ENCODE measurements around the gene HECA.
"Not testable (repeated sequence)": the region's sequence is repeated elsewhere in the genome, so short reads cannot be mapped to it uniquely, and the experiment has no call there.

HECA gene

GRCh38 chr6:139186692-139187091 is 51.8 kb downstream of the HECA start:
- no peak overlapping the region for H3K4me3 ChIP-seq (ENCODE audit: low read length)
- H3K9me3 ChIP-seq (replicated peaks; ENCODE audit: low read length), result no peaks in the 10 kb centered on the region
- no peaks in the 10 kb centered on the region for H3K27me3 ChIP-seq (ENCODE audit: control insufficient read depth, insufficient read depth, low read length)
- no peaks in the 10 kb centered on the region for H3K4me1 ChIP-seq (ENCODE audit: control insufficient read depth, insufficient read depth, low read length)
- H3K4me2 ChIP-seq (ENCODE audit: low read length), result no peak overlapping the region
- H3K9ac ChIP-seq (ENCODE audit: low read depth, low read length), result no peak overlapping the region
- H3K36me3 ChIP-seq (ENCODE audit: insufficient read depth, low read length), result no peaks in the 10 kb centered on the region

GRCh38 chr6:139187489-139187888 is 52.6 kb downstream of the HECA start:
- Histone ChIP-seq H3K4me1 (ENCODE audit: control insufficient read depth, insufficient read depth, low read length) (no peaks in the 10 kb centered on the region), H3K27me3 (ENCODE audit: control insufficient read depth, insufficient read depth, low read length) (no peaks in the 10 kb centered on the region), H3K9me3 (replicated peaks; ENCODE audit: low read length) (no peaks in the 10 kb centered on the region), H3K4me3 (ENCODE audit: low read length) (no peak overlapping the region), H3K36me3 (ENCODE audit: insufficient read depth, low read length) (no peaks in the 10 kb centered on the region), H3K9ac (ENCODE audit: low read depth, low read length) (no peak overlapping the region), H3K4me2 (ENCODE audit: low read length) (no peak overlapping the region)

GRCh38 chr6:139189665-139190064 is 54.8 kb downstream of the HECA start:
- Histone ChIP-seq H3K9me3 (replicated peaks; ENCODE audit: low read length) (no peaks in the 10 kb centered on the region), H3K4me2 (ENCODE audit: low read length) (no peak overlapping the region)

GRCh38 chr6:139194740-139195139 is 59.9 kb downstream of the HECA start:
- no peak overlapping the region for H3K4me3 ChIP-seq (ENCODE audit: low read length)
- no peaks in the 10 kb centered on the region for H3K36me3 ChIP-seq (ENCODE audit: insufficient read depth, low read length)
- H3K4me1 ChIP-seq (ENCODE audit: control insufficient read depth, insufficient read depth, low read length), result no peaks in the 10 kb centered on the region
- H3K9me3 ChIP-seq (replicated peaks; ENCODE audit: low read length), result no peaks in the 10 kb centered on the region
- H3K27me3 ChIP-seq (ENCODE audit: control insufficient read depth, insufficient read depth, low read length), result no peaks in the 10 kb centered on the region
- no peak overlapping the region for H3K9ac ChIP-seq (ENCODE audit: low read depth, low read length)
- no peak overlapping the region for H3K4me2 ChIP-seq (ENCODE audit: low read length)

More at GRCh38 chr6:139189665-139190064, 54.8 kb downstream of the HECA start:
- no peak overlapping the region for H3K4me3 ChIP-seq (ENCODE audit: low read length)
- H3K27me3 ChIP-seq (ENCODE audit: control insufficient read depth, insufficient read depth, low read length), result no peaks in the 10 kb centered on the region
- no peak overlapping the region for H3K9ac ChIP-seq (ENCODE audit: low read depth, low read length)
- no peaks in the 10 kb centered on the region for H3K36me3 ChIP-seq (ENCODE audit: insufficient read depth, low read length)
- no peaks in the 10 kb centered on the region for H3K4me1 ChIP-seq (ENCODE audit: control insufficient read depth, insufficient read depth, low read length)

GRCh38 chr6:139198529-139199288 is 63.8 kb downstream of the HECA start:
- H3K9me3 ChIP-seq (replicated peaks; ENCODE audit: low read length), result no peaks in the 10 kb centered on the region
- H3K27me3 ChIP-seq (ENCODE audit: control insufficient read depth, insufficient read depth, low read length), result no peaks in the 10 kb centered on the region
- no peak overlapping the region for H3K4me2 ChIP-seq (ENCODE audit: low read length)
- H3K4me3 ChIP-seq (ENCODE audit: low read length), result no peak overlapping the region
- H3K36me3 ChIP-seq (ENCODE audit: insufficient read depth, low read length), result no peaks in the 10 kb centered on the region
- H3K9ac ChIP-seq (ENCODE audit: low read depth, low read length), result no peak overlapping the region
- H3K4me1 ChIP-seq (ENCODE audit: control insufficient read depth, insufficient read depth, low read length), result no peaks in the 10 kb centered on the region

GRCh38 chr6:139201378-139201777 is 66.5 kb downstream of the HECA start:
- Histone ChIP-seq H3K9ac (ENCODE audit: low read depth, low read length) (no peak overlapping the region), H3K9me3 (replicated peaks; ENCODE audit: low read length) (no peaks in the 10 kb centered on the region), H3K4me2 (ENCODE audit: low read length) (no peak overlapping the region), H3K27me3 (ENCODE audit: control insufficient read depth, insufficient read depth, low read length) (no peaks in the 10 kb centered on the region), H3K36me3 (ENCODE audit: insufficient read depth, low read length) (no peaks in the 10 kb centered on the region), H3K4me3 (ENCODE audit: low read length) (no peak overlapping the region), H3K4me1 (ENCODE audit: control insufficient read depth, insufficient read depth, low read length) (no peaks in the 10 kb centered on the region)

- no peaks in the 10 kb centered on the region for H3K4me1 ChIP-seq (ENCODE audit: control insufficient read depth, insufficient read depth, low read length)
- H3K9me3 ChIP-seq (replicated peaks; ENCODE audit: low read length), result no peaks in the 10 kb centered on the region
- H3K36me3 ChIP-seq (ENCODE audit: insufficient read depth, low read length), result no peaks in the 10 kb centered on the region
- H3K9ac ChIP-seq (ENCODE audit: low read depth, low read length), result no peak overlapping the region
- H3K4me3 ChIP-seq (ENCODE audit: low read length), result no peak overlapping the region
- no peaks in the 10 kb centered on the region for H3K27me3 ChIP-seq (ENCODE audit: control insufficient read depth, insufficient read depth, low read length)
- no peak overlapping the region for H3K4me2 ChIP-seq (ENCODE audit: low read length)
Observed at GRCh38 chr6:139204978-139205377, 70.1 kb downstream of the HECA start.

- H3K4me1 ChIP-seq (ENCODE audit: control insufficient read depth, insufficient read depth, low read length), result no peaks in the 10 kb centered on the region
- H3K4me3 ChIP-seq (ENCODE audit: low read length), result no peak overlapping the region
- no peaks in the 10 kb centered on the region for H3K36me3 ChIP-seq (ENCODE audit: insufficient read depth, low read length)
- no peak overlapping the region for H3K9ac ChIP-seq (ENCODE audit: low read depth, low read length)
- H3K27me3 ChIP-seq (ENCODE audit: control insufficient read depth, insufficient read depth, low read length), result no peaks in the 10 kb centered on the region
- no peaks in the 10 kb centered on the region for H3K9me3 ChIP-seq (replicated peaks; ENCODE audit: low read length)
- no peak overlapping the region for H3K4me2 ChIP-seq (ENCODE audit: low read length)
Observed at GRCh38 chr6:139205843-139206242, 71.0 kb downstream of the HECA start.

- H3K4me2 ChIP-seq (ENCODE audit: low read length); H3K27me3 ChIP-seq (ENCODE audit: control insufficient read depth, insufficient read depth, low read length); H3K4me3 ChIP-seq (ENCODE audit: low read length); H3K36me3 ChIP-seq (ENCODE audit: insufficient read depth, low read length); H3K4me1 ChIP-seq (ENCODE audit: control insufficient read depth, insufficient read depth, low read length); H3K9me3 ChIP-seq (replicated peaks; ENCODE audit: low read length); H3K9ac ChIP-seq (ENCODE audit: low read depth, low read length): not testable (repeated sequence)
Observed at GRCh38 chr6:139210766-139211165, 75.9 kb downstream of the HECA start.

- not testable (repeated sequence) for H3K4me3 ChIP-seq (ENCODE audit: low read length); H3K27me3 ChIP-seq (ENCODE audit: control insufficient read depth, insufficient read depth, low read length); H3K9ac ChIP-seq (ENCODE audit: low read depth, low read length); H3K36me3 ChIP-seq (ENCODE audit: insufficient read depth, low read length); H3K9me3 ChIP-seq (replicated peaks; ENCODE audit: low read length); H3K4me2 ChIP-seq (ENCODE audit: low read length); H3K4me1 ChIP-seq (ENCODE audit: control insufficient read depth, insufficient read depth, low read length)
Observed at GRCh38 chr6:139212460-139212859, 77.6 kb downstream of the HECA start.

- Histone ChIP-seq H3K27me3 (ENCODE audit: control insufficient read depth, insufficient read depth, low read length) (no peaks in the 10 kb centered on the region), H3K4me1 (ENCODE audit: control insufficient read depth, insufficient read depth, low read length) (peaks cover 6% of the 10 kb centered on the region), H3K9me3 (replicated peaks; ENCODE audit: low read length) (no peaks in the 10 kb centered on the region), H3K4me3 (ENCODE audit: low read length) (no peak overlapping the region), H3K36me3 (ENCODE audit: insufficient read depth, low read length) (no peaks in the 10 kb centered on the region), H3K4me2 (ENCODE audit: low read length) (peak overlapping the region; percentile 47), H3K9ac (ENCODE audit: low read depth, low read length) (peak overlapping the region; percentile 40)
Observed at GRCh38 chr6:139219271-139219729, 84.4 kb downstream of the HECA start.

GRCh38 chr6:139219746-139220145 is 84.9 kb downstream of the HECA start:
- Histone ChIP-seq H3K4me1 (ENCODE audit: control insufficient read depth, insufficient read depth, low read length) (peaks cover 6% of the 10 kb centered on the region), H3K36me3 (ENCODE audit: insufficient read depth, low read length) (no peaks in the 10 kb centered on the region), H3K9me3 (replicated peaks; ENCODE audit: low read length) (no peaks in the 10 kb centered on the region), H3K4me2 (ENCODE audit: low read length) (peak overlapping the region; percentile 47), H3K4me3 (ENCODE audit: low read length) (no peak overlapping the region), H3K9ac (ENCODE audit: low read depth, low read length) (peak overlapping the region; percentile 40), H3K27me3 (ENCODE audit: control insufficient read depth, insufficient read depth, low read length) (no peaks in the 10 kb centered on the region)

Data from skeletal muscle satellite cell (primary cell).